GM04504 (cell line): ENCODE data around the gene ETS1.
A peak's percentile ranks its signal among the peaks of the same experiment; 100 is the strongest.

Experiments used
- DNase-seq: peaks from one replicate; pipeline ENCODE4 v3.0.0-alpha.2; 2012; ENCODE audit warnings: low read depth

The ETS1 gene

GRCh38 chr11:128535468-128536457, 51.6 kb downstream of the ETS1 start:
- no peak for DNase-seq

- no peak for DNase-seq
Observed at GRCh38 chr11:128533472-128533871, 53.9 kb downstream of the ETS1 start.

DNA sequence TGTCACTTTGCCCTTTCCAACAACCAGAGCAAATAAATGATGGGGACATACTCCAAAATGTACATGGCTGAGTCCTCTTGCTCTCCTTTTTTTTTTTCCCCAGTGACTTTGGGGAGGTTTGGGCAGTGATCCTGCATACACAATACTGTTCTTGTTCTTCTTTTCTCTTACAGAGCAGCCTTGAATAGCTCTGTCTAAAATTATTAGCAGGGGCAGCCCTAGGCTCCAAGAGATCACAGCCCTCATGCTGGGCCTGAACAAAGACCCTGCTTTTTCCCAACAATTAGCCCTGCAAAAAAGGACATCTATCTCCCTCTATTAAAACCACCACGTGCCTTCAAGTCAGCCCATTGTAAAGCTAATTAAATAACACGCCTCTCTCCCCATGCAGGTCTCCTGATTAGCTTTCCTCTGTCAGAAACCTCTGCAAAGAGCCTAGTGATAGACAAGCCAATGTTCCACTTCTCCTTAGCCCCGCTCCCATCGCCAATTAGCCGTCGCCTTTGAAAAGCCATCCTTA, 54.7 kb downstream of the ETS1 start:
- DNase-seq: no peak

DNA sequence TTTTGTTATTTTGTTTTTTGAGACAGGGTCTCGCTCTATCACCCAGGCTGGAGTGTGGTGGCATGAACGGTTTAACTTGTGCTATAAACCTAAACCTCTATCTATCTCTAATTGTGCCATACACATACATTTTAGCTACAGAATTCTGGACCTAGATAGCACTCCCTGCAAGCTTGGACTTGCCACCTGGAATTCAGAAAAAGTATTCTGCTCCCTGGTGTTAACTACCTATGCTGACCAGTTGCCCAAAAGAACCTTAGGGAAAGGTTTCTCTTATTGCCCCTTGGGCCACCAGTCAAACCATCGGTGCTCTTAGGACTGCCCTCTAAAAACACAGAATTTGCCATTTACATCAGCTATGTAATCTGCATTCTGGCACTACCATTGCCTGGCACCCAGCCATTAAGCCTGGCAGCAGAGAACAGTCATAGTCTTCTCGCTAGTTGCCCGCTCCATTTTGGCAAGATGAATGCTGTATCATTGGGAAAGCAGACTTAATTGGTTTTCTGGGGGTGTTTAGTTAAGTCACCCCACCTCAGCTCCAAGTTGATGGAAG, 55.3 kb downstream of the ETS1 start:
- no peak for DNase-seq

DNA sequence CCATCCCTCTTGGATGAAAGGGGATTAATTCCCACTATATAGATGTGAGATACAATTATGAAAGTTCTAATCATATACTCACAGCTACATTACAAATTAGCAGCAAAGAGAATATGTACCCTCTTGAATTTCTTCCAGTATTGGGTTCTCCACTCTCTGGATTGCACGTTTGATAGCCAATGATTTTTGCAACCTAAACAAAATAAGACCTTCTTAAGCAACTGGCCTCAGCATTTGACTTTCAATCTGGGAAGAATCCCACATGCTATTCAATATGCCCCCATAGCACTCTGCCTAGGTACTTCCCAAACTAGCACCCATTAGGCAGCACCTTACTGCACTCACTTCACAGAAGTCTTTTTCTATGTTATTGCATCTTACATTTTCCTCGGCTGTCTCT, 55.8 kb downstream of the ETS1 start:
- DNase-seq: no peak

DNA sequence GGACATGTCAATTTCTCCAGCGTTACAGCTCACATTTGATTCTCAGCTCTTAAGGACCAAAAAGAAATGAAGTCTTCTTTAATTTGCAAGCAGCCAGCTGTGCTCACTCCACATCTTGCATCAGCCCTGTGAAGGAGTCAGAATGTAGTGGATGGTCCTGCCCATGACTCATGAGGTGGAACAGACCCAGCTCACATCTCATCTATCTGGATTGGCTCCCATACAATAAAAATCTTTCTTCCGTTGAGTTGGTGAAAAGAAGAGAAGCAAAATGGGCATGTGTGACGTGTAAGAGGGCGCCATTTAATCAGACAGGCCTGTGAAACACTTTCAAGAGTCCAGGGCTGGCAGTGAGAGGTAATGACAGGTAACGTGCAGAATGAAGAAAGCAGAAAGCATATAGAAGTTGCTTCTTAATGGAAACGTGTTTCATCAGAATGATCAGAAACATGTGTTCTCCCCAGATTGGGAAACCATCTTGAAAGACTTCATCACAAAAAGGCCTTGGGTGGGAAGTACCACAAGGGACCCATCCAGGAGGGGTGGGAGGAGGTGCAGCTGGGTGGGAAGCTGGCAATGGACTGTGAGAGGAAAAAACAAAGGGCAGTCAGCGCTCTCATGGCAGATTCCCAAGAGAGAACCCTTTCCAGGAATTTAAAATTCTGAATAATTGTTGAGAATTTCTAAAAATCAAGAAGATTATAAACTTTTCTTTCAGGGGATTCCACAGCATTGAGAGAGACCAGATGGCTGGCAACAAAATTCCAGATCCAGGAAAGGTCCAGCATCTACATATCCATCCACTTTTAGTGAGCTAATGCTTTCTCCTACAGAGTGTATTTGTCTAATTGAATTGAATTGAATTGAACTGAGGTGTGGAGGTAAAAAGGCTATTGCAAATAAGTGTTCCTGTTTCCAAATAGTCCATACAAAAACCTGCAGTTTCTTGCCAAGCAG, 57.0 kb downstream of the ETS1 start:
- peak; percentile 95 for DNase-seq

GRCh38 chr11:128528294-128528693, 59.1 kb downstream of the ETS1 start:
- DNase-seq: no peak

DNA sequence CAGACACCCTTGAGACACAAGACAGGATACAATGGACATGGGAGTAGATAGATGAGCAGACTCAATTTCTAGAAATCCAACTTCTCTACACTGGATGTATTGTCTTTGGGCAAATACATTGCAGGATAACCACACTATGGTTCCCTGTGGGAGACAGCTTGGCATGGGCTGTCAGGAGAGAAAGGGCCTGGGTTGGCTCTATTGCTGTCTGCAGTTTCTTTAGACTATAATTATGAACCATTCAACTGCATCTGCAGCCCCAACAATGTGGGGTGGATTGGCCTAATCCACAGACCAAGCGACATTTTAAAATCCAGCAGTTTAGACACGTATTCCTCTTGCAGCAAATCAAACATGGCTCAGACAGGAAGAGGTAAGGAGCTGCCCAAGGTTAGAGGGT, 60.3 kb downstream of the ETS1 start:
- no peak for DNase-seq

- no peak for DNase-seq
Observed at GRCh38 chr11:128525411-128526243, 61.7 kb downstream of the ETS1 start.

DNA sequence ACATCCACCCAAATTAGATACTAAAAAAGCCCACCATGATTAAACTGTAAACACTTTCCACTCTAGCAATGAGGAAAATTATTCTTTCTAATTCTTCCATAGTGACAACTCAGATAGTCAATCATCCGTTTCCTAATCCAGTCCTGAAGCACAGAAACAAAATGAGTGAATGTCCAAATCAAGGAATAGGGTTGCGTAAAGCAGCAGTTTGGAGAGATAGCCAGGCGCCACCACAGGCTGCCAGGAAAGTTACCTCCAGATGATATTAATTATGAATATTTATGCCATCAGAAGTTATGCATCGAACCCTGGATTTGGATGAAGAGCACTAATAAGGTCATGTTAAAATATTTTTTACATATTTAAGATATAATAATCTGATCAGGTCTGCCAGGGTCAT, 63.2 kb downstream of the ETS1 start:
- DNase-seq: no peak

DNA sequence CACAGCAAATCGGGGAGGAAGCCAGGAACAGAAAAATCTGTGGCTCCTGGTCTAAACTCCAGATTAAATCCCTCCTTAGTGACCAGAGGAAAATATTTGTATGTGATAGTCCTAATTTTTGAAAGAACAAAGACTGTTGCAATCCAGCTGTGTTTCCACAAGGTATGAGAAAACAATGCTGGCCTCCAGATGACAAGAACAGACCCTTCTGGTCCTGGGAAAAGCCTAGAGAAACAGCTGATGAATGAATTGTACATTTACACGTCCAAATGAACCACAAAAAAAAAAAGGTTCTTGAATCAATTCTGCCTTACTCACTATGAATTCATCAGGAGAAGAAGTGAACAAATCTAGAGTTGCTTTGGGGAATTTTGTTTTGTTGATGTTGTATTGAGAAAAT, 63.7 kb downstream of the ETS1 start:
- DNase-seq: no peak

DNA sequence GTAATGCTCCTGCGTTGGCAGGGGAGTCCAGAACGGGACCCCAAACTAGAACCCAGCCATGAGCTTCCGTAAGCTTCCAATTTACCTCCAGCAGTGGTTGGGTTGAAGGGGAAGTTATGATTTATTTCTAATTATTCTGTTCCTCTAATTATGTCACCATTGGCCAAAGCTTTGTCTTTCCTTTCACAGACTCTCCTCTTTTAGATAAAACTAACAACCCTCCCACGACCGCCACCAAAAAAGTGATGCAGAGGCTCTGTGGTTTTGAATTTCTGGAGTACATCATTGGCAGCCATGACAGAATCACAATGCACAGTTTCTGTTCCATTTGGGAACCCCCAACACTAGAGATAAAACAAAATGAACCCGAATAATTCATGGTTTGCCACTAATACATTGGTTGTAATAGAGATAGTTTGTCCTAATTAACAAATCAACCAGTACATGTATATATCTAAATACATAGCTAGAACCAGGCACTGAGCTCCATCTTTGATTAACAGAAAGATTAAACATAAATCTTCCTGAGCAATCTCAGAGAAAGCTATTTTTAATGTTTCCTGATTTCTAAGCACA, 64.3 kb downstream of the ETS1 start:
- DNase-seq: no peak

DNA sequence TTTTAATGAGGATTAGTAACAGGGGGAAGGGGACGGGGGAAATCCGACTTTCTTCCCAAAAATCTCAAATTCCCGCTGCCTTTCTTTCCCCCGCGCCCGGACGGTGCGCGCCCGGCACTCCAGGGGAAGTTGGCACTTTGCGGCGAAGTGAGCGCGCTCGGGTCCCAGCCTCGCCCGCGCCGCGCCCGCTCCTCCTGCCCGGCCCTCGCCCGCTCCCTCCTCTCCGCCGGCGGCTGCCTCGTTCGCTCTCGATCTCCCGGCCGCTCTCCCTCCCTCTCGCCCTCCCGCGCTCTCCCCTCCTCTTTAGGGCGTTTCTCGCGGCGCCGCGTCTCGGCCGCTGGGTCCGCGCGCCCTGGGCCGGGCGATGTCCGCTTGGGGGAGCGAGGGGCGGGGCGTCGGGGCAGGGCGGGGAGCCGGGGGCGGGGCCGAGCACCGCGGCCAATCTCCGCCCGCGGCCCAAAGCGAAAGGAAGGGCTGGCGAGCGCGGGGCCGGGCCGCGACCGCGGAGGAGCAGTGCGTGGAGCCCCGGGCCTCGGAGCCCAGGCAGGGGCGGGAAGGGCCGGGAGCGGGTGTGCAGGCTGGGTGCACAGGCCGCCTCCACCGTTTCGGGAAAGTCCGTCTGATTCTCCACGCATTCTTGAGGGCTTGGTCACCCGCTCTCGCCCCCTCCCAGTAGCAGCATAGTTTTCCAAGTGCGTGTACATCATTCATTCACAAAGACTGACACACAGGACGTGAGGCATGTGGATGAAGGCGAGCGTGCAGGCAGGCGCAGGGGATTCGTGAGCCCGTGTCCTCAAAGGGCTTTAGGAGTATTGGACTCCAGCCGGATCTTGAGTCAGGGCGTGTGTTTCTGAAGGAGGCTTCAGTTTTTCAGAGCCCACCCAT, 65.1 kb downstream of the ETS1 start:
- DNase-seq: peak; percentile 97

DNA sequence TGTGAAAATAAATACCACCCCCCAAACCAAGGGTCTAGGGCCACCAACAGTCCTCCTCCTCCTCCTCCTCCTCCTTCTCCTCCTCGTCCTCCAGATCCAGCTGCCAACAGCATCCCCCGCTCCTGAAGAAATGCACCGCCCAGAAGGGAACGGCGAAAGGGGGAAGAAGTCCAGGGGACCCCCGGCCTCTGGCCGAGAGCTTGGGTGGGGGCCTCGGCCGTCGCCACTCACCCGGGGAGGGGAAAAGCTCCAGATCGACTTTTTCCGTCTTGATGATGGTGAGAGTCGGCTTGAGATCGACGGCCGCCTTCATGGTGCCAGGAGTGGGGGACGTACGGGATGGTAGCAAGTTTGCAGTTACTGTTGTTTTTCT, 65.7 kb downstream of the ETS1 start:
- DNase-seq: no peak

DNA sequence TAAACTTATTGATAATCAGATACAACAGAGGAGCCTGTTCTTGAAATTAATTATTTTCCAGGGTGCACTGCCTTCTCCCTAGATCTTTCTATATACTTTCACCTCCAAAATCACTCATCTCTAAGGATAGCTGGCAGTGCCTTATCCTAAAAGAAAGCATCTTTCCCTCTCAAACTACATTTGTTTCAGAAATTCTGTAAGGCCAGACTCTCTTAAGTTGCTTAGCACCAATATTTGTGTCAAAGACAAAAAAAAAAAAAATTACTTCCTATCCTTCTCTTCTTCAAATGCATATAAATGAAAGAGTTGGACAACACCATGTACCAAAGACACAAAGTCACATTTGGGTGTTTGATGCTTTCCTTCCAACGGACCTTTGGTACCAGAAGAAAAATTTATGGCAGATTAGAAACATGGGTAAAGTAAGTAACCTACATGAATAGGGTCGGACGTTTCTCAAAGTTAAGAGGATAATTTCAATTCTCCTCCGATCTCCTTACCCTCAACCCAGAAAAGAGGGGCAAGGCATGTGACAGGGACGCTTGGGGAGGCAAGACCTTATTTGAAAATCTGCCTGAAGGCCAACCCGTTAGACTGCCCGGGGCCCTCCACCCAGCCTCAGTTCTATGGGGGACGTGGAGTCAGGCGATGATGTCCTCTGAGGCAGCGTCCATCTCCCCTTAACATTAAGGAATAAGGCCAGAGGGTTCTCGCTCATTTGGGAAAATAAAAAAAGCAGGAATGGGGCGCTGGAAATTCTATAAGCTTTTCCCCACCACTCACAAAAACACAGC, 66.3 kb downstream of the ETS1 start:
- no peak for DNase-seq

DNA sequence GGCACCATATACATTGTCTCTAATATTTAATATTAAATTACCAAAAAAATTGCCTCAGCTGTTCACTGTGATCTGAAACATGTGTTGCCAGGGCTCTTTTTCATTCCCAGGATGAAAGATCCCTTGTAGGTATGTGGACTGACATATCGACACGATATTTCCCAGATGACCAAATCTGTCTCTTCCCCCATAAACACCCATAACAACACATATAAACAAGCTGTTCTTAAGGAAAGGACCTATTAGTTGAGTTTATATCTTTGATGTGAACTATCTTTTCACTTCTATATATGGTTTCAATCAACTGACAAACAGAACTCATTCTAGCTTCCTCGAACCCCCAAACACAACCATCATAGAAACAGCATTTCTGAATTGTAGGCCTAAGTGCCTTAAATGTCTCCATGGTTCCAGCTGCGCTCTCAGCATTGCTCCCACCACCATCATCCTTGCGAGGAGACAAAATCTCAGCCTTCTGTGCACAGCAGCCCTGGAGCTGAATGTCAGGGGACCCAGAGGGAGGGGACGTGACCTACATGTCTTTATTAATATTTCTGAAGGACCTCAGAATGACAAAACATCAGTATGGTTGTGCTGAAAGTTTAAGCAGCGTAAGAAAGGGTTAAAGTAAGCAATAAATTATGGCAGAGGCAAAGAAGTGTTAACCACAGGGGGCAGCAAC, 67.0 kb downstream of the ETS1 start:
- no peak for DNase-seq

DNA sequence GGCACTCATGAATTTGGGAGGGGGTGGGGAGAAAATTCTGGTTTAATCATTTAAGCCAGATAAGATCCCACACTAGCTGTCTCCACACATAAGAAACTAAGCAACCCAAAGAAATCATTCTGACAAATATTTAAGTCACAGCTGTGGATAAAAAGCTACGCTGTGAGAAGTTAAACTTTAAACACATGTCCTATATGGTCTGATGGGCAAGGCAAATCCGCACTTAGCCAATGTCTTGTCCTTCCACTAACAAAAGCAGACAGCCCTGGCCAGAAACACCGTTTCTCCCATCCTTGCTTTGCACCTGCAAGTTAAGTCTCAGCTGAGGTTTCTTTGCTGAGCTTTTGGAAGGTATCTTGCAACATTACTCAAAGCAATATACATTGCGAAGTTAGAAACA, 68.0 kb downstream of the ETS1 start:
- no peak for DNase-seq

- no peak for DNase-seq
Observed at GRCh38 chr11:128518493-128519207, 68.7 kb downstream of the ETS1 start.
